KBM-7 (cell line): ENCODE measurements around the gene SQOR.

Experiments used
- DNase-seq: peaks from one replicate; pipeline ENCODE4 v3.0.0-alpha.2; 2015
- in situ Hi-C: fragments of 300-500 bp; cut with MboI; formaldehyde crosslinking; loops from 2 replicates; pipeline ENCODE4 v1.14.3; 2020; ENCODE audit warnings: low sequenced_read_pairs, low pct_unique_long_range_greater_than_20kb, mixed read lengths

The SQOR gene

GRCh38 chr15:45653702-45654424, 19.0 kb downstream of the SQOR start:
- peak; percentile 70 for DNase-seq
- in situ Hi-C loops: no loop called here

DNA sequence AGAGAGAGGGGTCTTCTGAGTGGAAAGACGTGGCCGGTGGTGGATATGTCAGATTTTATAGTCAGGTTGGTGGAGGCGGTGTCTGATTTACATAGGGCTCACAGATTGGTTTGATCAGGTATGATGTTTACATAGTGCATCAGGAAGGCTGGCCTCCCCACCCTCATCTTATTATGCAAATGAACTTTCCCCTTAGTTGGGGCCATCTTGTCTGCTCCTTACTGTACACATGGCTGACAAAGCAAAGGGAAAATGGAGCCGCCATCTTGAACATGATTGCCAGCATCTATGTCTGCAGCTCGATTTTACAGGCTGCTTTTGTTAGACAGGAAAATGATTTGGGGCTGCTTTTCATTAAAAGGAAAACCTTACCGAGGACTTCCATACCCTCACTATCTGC, 19.9 kb downstream of the SQOR start:
- no peak for DNase-seq
- in situ Hi-C loops: no loop called here

GRCh38 chr15:45657254-45657653, 22.4 kb downstream of the SQOR start:
- DNase-seq: no peak
- in situ Hi-C loops: no loop called here

DNA sequence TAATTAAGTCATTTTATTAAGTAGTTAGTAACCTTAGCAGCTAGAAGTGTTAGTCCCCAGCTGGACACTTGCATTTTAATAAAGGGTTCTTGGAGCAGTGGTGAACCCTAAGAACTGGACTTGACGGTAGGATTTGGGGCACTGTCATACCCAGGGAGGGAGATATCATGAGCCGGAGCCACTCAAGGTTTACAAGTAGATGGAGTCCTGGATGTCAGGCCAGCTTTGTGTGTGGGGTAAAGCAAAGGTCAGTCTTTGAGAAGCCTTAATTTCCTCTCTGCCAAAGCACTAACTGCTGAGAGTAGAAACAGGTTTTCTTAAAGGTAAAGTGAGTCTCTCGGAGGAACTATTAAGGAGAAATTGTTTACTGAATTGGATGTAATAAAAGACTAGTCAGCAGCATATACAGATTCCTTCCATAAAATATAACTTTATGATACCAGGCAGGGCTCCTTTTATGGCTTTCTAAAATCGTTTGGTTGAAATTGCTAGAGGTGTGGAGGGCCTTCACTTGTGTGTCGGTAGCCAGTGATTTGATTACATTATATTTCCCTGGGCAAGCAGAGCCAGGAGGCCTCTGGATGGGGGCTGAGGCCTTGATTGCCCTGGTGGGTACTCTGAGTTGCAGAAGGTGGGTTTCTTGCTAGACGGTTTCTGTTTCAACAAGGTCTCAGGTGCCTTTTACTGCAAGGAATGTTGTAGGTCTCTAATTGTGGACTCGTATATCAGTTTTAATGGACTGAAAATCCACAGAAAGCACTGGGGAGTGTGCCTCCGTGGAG, 23.1 kb downstream of the SQOR start:
- no peak for DNase-seq
- in situ Hi-C loops: no loop called here

DNA sequence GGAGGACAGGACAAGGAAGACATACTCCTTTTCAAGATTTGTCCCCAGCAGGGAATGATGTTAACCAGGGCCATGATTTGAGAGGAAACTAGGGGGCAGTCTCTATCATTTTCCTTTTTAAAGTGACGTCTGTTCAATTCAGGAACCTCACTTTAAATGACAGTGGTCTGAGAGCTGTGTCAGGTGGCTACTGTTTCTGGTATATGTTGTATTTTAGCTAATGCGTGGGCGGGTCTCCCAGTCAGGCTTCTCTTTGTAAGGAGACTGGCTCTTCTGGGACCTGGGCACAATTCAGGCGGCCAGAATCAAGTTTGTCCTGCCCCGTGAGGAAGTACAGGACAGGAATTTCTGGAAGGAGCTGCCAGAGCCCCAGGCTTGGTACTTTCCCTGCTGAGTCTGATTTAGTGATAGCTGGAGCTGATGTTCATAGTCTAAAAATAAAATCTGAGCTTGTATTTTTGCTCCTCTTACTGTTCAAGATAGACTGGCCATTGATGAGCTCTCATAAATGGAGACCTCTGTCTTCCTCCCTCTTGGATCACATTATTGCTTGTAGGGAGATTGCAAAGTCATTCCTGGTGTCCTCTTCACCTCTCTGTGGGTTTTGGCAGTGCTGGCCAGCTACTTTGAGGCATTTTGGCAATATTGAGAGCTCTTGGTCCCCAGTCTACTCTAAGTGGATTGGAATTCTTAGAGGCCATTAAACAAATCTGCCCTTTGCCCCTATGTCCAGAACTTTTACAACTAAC, 25.6 kb downstream of the SQOR start:
- in situ Hi-C loops: no loop called here
- no peak for DNase-seq

DNA sequence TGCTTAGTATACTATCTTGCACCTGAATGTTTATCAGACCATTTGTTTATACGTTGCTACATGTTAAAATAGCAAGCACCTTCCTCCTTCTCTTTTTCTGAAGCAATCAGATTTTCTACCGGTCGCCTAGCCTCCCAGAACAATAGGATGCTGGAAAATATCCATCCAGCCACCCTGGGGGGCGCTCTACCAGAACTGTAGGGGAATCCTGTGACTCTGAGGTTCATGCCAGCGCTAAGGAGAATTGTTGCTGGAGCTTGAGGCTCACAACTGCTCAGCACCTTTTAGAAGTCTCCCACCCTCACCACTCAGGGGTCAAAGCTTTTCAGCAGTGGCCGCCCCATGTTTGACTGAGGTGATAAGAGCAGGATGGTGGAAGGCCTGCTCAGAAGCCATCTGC, 27.5 kb downstream of the SQOR start:
- in situ Hi-C loops: no loop called here
- DNase-seq: no peak

- in situ Hi-C loops: no loop called here
- no peak for DNase-seq
Observed at GRCh38 chr15:45664451-45664850, 29.6 kb downstream of the SQOR start.

GRCh38 chr15:45665261-45665660, 30.4 kb downstream of the SQOR start:
- no peak for DNase-seq
- in situ Hi-C loops: no loop called here

DNA sequence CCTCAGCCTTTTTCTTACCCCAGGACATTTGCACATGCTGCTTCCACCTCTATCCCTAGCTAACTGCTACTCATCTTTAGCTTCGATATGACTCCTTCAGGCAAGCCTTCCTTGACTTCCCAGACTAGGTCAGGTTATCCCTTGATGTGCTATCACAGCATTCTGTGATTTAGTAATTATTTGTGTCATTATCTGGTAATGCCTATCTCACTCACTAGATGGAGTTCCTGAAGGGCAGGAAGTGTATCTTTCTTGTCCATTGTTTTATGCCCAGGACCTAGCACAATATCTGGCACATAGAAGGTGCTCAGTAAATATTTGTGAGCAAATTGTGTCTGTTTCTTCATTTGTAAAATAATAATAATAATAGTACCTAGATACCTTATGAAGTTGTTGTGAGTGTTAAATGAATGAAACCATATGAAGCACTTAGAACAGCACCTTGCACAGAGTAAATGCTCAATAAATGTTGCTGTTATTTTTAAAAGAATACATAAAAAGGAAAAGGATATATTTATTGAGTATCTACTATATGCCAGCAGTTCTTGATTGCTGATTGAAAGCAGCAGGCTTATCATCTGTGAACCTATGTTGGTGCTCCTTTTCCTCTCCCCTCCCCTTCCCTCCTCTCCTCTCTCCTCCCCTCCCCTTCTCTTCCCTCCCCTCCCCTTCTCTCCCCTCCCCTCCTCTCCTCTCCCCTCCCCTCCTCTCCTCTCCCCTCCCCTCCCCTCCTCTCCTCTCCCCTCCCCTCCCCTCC, 31.5 kb downstream of the SQOR start:
- DNase-seq: no peak
- in situ Hi-C loops: no loop called here

- in situ Hi-C loops: no loop called here
- no peak for DNase-seq
Observed at GRCh38 chr15:45667002-45667401, 32.2 kb downstream of the SQOR start.

DNA sequence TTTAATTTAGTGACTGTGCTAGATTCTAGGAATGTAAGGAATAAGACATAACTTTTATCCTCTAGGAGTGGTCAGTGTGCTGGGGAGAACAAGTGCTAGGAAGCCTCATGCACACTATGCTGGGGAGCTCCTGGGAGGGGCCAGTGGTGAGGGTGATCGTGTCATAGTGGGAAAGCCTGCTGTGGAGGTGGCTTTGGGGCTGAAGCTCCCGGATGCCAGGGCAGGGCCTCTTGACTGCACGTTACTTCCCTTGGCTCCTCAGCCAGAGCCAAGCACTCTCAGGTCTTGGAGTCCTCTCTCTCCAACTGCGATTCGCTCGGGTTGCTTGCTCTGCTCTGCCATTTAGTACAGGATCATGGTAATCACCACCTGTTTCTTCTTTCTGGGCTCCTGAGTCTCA, 33.6 kb downstream of the SQOR start:
- DNase-seq: no peak
- in situ Hi-C loops: no loop called here

DNA sequence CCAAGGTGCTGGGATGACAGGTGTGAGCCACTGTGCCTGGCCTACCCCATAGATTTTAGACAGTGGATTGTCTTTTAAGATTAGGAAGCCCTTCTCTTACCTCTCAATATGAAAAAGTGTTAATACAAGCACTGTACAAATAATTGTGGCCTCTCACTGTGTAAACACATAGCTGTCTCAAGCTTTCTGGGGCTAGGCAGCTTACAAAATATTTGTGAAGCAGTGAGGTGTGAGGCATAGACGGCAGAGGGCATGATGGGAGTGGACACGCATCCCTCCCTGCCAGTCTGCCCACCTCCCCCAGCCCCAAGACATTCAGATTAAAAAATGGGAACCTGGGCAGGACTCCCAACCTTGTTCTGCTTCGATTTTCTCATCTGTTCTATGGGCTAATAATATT, 34.6 kb downstream of the SQOR start:
- DNase-seq: no peak

GRCh38 chr15:45670091-45670490, 35.3 kb downstream of the SQOR start:
- in situ Hi-C loops: no loop called here
- no peak for DNase-seq

More for the DNA sequence above, 34.6 kb downstream of the SQOR start:
- in situ Hi-C loops: no loop called here

DNA sequence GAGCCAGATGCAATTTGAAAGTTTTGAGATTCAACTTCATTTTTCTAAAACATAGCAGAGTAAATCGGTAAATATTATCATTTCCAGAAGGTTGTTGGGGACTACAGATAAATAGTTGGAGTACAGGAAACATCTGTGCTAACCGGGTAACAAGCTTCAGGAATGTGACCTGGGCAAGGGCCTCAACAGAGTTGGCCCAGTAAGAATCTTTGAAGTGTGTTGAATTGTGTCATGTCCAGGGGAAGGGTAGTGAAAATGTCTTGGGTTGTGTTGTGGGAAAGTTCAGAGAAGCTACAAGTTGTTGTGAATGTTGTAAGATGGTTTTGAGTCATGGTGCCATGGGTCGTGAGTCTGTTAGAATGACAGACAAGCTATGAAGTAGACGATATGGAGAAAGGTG, 35.7 kb downstream of the SQOR start:
- in situ Hi-C loops: no loop called here

GRCh38 chr15:45674677-45675076, 39.8 kb downstream of the SQOR start:
- in situ Hi-C loops: no loop called here
- no peak for DNase-seq

More for the DNA sequence above, 35.7 kb downstream of the SQOR start:
- no peak for DNase-seq

DNA sequence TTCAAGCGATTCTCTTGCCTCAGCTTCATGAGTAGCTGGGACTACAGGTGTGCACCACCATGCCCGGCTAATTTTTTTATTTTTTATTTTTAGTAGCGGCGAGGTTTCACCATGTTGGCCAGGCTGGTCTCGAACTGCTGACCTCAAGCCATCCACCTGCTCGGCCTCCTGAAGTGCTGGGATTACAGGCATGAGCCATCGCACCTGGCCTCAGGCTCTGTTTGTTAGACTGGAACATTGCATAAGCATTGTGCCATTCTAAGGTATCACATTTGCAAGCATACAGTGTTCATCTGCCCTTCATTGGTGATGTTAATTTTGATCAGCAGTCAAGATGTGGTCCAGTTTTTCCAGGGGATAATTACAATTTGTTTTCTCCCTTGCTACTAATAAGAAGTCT, 43.0 kb downstream of the SQOR start:
- in situ Hi-C loops: no loop called here

DNA sequence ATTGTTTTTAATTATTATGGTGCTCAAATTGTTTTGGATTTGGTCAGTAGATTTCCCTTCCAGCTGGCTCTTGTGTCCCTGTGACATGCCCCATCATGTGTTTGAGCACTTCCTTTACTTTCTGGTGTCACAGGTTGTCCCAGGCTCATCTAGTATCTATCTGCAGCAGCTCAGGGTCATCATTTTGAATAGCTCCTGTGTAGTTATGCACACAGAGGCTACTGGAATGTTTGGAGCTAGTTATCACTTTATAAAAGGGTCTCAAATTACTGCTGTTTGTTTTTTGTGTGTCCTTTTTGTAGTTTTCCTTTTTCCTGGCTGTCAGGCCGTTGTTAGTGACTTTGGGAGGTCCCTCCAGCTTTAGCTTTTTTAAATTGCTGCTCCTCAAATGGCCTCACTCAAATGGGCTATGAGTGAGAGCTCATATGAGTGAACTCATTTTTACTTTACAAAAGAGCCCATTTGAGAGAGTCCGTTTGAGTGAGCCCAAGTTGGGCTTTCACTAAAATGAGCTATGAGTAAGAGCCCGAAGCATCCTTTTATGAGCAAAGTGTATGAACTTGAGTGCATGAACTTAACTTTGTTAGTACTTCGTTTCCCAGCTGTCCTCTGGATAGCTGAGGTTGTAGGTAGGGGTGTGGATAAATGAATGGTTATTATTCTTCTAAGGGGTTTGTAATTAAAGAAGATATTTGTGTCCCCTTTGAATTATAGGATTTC, 43.8 kb downstream of the SQOR start:
- in situ Hi-C loops: no loop called here
- no peak for DNase-seq

More for the DNA sequence above, 43.0 kb downstream of the SQOR start:
- no peak for DNase-seq

DNA sequence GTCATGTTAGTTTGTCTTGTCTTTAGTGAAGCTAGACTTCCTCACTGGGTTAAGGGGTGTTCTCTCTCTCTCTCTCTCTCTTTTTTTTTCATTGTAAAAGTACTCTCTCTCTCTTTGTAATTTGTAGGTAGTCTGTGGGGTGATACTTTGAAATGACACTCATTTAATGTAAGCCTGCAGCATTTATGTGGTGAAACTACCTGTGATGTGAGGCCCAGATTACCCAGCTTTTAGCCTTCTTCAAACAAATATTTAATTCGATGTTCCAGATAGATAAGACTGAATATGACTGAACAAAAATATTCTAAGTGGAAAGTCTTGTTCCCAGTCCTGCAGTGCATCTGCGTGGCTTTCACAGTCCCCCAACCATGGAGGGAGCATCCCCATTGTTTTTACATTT, 49.7 kb downstream of the SQOR start:
- in situ Hi-C loops: no loop called here

GRCh38 chr15:45689616-45690015, 54.8 kb downstream of the SQOR start:
- DNase-seq: no peak
- in situ Hi-C loops: no loop called here

More for the DNA sequence above, 49.7 kb downstream of the SQOR start:
- DNase-seq: no peak
